HTERT RPE-1 (cell line): Measurements from ENCODE around the gene RAB44.
"Not testable (repeated sequence)": the region's sequence is repeated elsewhere in the genome, so short reads cannot be mapped to it uniquely, and the experiment has no call there.

Experiments
- in situ Hi-C: fragments of 300-500 bp; cut with MboI; formaldehyde crosslinking; loops from 4 replicates; pipeline ENCODE4 v1.14.3; 2020; ENCODE audit warnings: low sequenced_read_pairs

RAB44 gene

GRCh38 chr6:36686668-36687513 lies 10.7 kb upstream of the RAB44 start:
- in situ Hi-C loops = no loop called here

- in situ Hi-C loops = no loop called here
Observed at GRCh38 chr6:36688063-36688738, 9.4 kb upstream of the RAB44 start.

DNA sequence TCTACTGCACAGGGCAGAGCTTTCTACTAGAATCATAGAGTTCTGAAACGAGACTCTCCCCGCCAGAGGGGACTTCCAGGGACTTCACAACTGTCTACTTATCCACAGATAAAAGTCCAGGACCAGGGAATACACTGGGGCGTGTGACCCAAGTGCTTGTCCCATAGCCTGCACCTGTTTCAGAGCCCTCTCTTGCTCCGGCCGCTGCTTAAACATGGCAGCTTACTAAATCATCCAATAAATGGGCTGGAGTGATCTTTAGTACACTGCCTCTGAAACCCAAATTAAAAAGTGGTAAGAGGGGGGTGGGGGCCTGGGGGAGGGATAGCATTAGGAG lies 8.9 kb upstream of the RAB44 start:
- in situ Hi-C loops = no loop called here

- in situ Hi-C loops = no loop called here
Observed at GRCh38 chr6:36691011-36691410, 6.6 kb upstream of the RAB44 start.

DNA sequence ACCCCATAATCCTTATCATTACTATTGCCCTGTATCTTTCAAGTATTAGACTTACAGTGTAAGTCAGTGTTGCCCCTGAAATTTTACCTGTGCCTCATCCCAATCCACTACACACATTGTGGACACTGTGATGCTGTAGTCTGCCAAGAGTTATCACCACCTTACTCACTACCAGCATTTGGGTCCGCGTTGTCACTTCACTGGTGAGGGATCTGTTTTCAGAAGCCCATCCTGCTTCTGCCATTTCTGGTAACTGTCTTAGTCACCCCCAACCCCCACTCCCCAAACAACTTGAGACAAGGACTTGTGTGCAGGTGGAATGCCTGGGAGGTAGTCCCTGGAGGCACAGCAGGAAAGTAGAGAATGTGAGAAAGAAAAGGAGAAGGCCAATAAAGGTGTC lies 6.0 kb upstream of the RAB44 start:
- in situ Hi-C loops = no loop called here

- in situ Hi-C loops = no loop called here
Observed at GRCh38 chr6:36692220-36692619, 5.4 kb upstream of the RAB44 start.

DNA sequence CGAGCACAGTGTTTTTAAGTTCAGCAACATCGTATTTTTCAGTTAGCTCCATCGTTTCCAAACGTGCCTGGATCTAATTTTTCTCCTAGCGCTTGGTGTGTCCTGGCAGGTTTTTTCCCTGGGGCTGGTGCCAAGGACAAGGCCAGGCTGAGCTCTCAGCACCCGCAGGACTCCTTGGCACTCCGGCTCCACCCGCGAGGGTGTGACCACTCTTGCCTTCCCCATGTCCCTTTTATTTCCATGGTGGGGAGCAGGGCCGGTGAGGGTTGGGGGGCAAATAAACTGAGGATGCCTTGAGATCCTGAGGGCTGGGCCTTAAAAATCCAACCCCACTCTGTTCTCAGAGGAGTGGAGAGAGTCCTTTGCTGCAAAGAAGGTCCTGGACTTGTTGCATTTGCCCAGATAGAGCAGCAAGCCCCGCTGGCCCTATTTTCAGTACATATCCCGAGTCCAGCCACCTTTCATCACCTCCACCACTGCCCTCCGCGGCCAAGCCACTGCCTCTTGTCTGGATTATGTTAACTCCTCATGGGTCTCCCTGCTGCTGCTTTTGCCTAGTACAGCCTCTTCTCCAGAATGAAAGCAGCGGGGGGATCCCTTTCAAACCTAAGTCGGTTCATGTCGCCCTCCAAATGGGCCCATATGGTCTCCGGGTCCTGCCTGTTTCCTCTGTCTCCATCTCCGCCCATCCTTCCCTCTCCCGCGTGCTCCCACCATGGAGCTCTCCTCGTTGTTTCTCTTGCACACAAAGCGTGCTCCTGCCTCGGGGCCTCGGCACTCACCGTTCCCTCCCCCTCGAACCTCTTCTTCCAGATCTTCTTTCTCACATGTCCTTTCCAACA lies 4.5 kb upstream of the RAB44 start:
- in situ Hi-C loops = no loop called here

- in situ Hi-C loops = no loop called here
Observed at GRCh38 chr6:36694616-36695015, 3.0 kb upstream of the RAB44 start.

DNA sequence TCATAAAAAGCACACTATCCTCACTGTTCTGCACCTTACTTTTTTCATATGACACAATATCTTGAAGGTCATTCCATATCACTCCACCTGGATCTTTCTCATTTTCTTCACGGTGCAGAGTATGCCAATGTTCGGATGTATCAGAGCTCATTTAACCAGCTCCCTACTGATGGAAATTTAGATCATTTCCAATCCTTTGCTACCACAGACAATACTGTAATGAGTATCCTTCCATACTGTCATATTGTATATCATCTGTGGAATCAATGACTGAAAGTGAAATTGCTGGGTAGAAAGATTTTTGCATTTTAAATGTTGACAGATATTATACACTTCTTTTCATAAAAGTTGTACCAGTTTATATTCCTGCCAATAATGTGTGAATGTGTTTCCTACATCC lies 2.2 kb upstream of the RAB44 start:
- in situ Hi-C loops = no loop called here

- in situ Hi-C loops = no loop called here
Observed at GRCh38 chr6:36698196-36698595, 570 bp downstream of the RAB44 start.

GRCh38 chr6:36698871-36699271 lies 1.2 kb downstream of the RAB44 start:
- in situ Hi-C loops = no loop called here

DNA sequence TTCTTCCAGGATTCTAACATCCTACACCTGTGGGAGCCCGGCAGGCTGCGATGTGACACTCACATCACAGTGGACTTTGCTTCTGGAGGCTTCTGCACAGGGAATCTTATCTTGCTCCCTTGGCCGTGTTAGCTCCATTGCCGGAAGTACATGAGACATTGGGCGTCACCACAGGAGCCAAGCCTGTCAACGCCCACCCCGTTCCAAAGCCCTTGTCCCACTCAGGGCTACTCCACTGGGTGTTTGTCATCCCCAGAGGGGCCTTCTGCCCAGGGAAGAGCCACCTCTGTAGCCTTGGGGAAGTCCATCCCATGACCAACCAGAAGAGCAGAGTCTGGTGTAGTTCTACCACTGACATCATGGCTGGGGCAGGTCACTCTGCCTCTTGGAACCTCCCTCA lies 1.7 kb downstream of the RAB44 start:
- in situ Hi-C loops = no loop called here

- in situ Hi-C loops = no loop called here
Observed at GRCh38 chr6:36700071-36700812, 2.6 kb downstream of the RAB44 start.

DNA sequence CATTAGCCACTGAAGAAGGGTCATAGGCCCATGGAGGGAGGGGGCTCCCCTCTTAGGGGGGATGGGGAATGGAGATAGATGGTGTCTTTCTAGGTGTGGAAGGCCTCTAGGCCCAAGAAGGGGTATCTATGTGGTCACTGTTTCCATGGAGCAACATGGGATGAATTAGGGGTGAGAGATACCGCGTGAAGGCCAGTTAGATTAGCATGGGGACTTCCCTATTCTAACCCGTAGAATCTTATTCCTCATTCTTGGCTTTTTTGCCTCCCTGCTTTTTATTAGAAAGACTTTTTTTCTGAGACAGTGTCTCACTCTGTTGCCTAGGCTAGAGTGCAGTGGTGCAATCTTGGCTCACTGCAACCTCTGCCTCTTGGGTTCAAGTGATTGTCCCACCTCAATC lies 3.2 kb downstream of the RAB44 start:
- in situ Hi-C loops = no loop called here

DNA sequence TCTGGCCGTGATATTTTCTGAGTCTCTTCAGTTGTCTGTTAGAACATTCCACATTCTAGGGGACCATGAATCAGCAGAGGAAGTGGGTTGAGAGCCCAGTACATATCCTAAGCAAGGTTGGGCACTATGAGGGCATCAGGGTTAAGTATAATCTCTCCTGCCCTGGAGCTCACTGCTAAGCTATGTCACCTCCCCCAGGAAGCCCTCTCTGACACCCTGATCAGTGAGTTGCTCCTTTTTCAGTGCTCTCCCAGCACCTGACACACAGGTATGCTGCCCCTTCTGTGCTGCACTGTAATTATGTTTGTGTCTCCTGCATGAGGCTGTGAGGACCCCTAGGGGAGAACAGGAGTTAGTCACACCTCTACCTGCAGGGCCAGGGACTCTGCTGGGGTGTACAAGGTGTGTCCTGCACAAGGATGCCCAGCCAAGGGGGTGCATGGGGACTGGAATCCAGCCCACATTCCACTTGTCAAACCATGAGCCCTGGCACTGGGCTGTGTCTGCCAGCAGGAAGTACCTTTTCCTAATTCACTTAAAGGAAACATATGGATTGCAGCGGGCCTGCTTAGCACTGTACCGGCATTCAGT lies 3.9 kb downstream of the RAB44 start:
- in situ Hi-C loops = no loop called here

- in situ Hi-C loops = no loop called here
Observed at GRCh38 chr6:36702656-36703055, 5.0 kb downstream of the RAB44 start.

GRCh38 chr6:36703081-36703606 lies 5.5 kb downstream of the RAB44 start:
- in situ Hi-C loops = no loop called here

- in situ Hi-C loops = no loop called here
Observed at GRCh38 chr6:36703982-36704381, 6.4 kb downstream of the RAB44 start.

GRCh38 chr6:36704961-36705577 lies 7.4 kb downstream of the RAB44 start:
- in situ Hi-C loops = not testable (repeated sequence)

DNA sequence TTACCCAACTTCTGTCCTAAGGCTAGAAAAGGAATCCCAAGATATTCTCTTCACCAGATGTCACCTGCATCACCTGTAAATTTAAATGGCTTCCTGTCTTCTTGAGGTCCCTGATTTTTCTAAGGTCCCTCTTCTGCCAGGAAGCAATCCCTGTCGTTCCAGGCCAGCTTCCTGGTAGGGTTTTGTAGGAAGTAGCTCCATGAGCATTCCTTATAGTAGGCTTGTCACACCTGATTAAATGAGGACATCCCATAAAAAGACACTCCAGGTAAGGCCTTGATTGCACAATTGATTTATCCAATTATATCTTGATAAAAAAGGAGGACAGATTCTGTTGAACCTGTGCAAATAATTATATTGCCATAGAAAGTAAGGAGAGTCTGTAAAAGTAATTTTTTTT lies 8.7 kb downstream of the RAB44 start:
- in situ Hi-C loops = no loop called here
